ENCODE results near the gene ZBTB2.

DNA sequence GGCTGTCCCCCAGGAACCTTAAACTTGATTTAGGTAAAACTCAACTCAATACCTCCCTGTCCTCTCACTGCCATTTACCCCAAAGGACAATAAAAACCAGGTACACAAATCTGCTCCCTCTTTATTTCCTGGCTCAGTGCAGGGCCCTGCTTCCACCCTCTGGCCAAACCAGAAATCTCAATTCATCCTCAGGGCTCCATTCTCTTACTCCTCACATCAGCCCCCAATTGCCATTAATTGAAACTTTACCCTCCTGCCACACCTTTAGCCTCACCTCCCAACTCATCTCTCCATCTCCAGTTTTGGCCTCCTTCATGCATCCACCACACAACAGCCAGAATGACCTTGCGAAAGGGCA is 10.5 kb downstream of the ZBTB2 start:
- TF ChIP-seq, protein P1, sequence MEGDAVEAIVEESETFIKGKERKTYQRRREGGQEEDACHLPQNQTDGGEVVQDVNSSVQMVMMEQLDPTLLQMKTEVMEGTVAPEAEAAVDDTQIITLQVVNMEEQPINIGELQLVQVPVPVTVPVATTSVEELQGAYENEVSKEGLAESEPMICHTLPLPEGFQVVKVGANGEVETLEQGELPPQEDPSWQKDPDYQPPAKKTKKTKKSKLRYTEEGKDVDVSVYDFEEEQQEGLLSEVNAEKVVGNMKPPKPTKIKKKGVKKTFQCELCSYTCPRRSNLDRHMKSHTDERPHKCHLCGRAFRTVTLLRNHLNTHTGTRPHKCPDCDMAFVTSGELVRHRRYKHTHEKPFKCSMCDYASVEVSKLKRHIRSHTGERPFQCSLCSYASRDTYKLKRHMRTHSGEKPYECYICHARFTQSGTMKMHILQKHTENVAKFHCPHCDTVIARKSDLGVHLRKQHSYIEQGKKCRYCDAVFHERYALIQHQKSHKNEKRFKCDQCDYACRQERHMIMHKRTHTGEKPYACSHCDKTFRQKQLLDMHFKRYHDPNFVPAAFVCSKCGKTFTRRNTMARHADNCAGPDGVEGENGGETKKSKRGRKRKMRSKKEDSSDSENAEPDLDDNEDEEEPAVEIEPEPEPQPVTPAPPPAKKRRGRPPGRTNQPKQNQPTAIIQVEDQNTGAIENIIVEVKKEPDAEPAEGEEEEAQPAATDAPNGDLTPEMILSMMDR (IDR thresholded peaks at IDR 0.05): no peak
- TF ChIP-seq EZH2 (IDR thresholded peaks at IDR 0.05): no peak
- no peak for TF ChIP-seq EZH2phosphoT487 (IDR thresholded peaks at IDR 0.05)

Data from neural progenitor cell (in vitro differentiated cells).